Liver (tissue), 9 donors: ENCODE measurements around the gene STX7. TPM values are rescaled to one million over a fixed set of nuclear protein-coding genes. Genes with fewer than 3 reads are reported as not detected.

Source experiments
- DNase-seq: peaks from one replicate; pipeline ENCODE4 v3.0.0-alpha.2; 2017; ENCODE audit warnings: low spot score
- H3K27ac ChIP-seq, 2 donors: one replicate each; pipeline ENCODE4 v1.7.0; 2013; ENCODE audit warnings: inconsistent platforms in 2 of 2, low read length in 2 of 2, control low read depth in 1 of 2, low read depth in 1 of 2, mild to moderate bottlenecking in 1 of 2
- H3K27me3 ChIP-seq, 4 donors: one replicate each; pipeline versions ENCODE4 v1.6.1 to v1.7.0; 2013; ENCODE audit warnings: low read length in 3 of 4, inconsistent platforms in 1 of 4, mild to moderate bottlenecking in 1 of 4, moderate library complexity in 1 of 4; ENCODE audit not compliant: control insufficient read depth in 4 of 4, insufficient read depth in 4 of 4
- H3K36me3 ChIP-seq, 4 donors: one replicate each; pipeline versions ENCODE4 v1.6.1 to v1.7.0; 2013; ENCODE audit warnings: low read length in 3 of 4, mild to moderate bottlenecking in 3 of 4, low read depth in 1 of 4, moderate library complexity in 1 of 4; ENCODE audit not compliant: control insufficient read depth in 4 of 4, insufficient read depth in 3 of 4
- H3K4me1 ChIP-seq, 4 donors: one replicate each; pipeline versions ENCODE4 v1.6.1 to v1.7.0; 2013; ENCODE audit warnings: low read length in 3 of 4, mild to moderate bottlenecking in 3 of 4, moderate library complexity in 1 of 4; ENCODE audit not compliant: control insufficient read depth in 4 of 4, insufficient read depth in 4 of 4
- H3K4me3 ChIP-seq, 3 donors: one replicate each; pipeline versions ENCODE4 v1.6.1 to v1.7.0; 2013; ENCODE audit warnings: low read length in 3 of 3, control low read depth in 1 of 3, low read depth in 1 of 3, mild to moderate bottlenecking in 1 of 3
- H3K9ac ChIP-seq, 2 donors: one replicate each; pipeline ENCODE4 v1.7.0; 2013; ENCODE audit warnings: low read length in 2 of 2, mild to moderate bottlenecking in 2 of 2, moderate library complexity in 2 of 2, control low read depth in 1 of 2, low read depth in 1 of 2
- H3K9me3 ChIP-seq, 4 donors: one replicate each; pipeline versions ENCODE4 v1.6.1 to v1.7.0; 2013; ENCODE audit warnings: low read length in 3 of 4; ENCODE audit not compliant: control insufficient read depth in 4 of 4
- EGR1 ChIP-seq, 2 donors: IDR thresholded peaks; 2 replicates each; pipeline ENCODE4 v1.6.1; 2016 to 2018; ENCODE audit warnings: antibody characterized with exemption in 2 of 2, low read depth in 2 of 2
- FOXA1 ChIP-seq: IDR thresholded peaks from 2 replicates; pipeline ENCODE4 v1.6.1; 2016; ENCODE audit warnings: antibody characterized with exemption
- FOXA2 ChIP-seq: IDR thresholded peaks from 2 replicates; pipeline ENCODE4 v1.6.1; 2016; ENCODE audit warnings: antibody characterized with exemption
- GABPA ChIP-seq, 2 donors: IDR thresholded peaks in 1 of 2; conservative IDR thresholded peaks in 1 of 2; 2 replicates each; pipeline ENCODE4 v1.6.1; 2016; ENCODE audit warnings: antibody characterized with exemption in 2 of 2, mild to moderate bottlenecking in 1 of 2, moderate library complexity in 1 of 2
- HNF4A ChIP-seq, 2 donors: conservative IDR thresholded peaks; 2 replicates each; pipeline ENCODE4 v1.6.1; 2016; ENCODE audit warnings: antibody characterized with exemption in 2 of 2, mild to moderate bottlenecking in 2 of 2
- HNF4G ChIP-seq: IDR thresholded peaks from 2 replicates; pipeline ENCODE4 v1.6.1; 2016; ENCODE audit warnings: antibody characterized with exemption
- JUND ChIP-seq, 2 donors: IDR thresholded peaks; 2 replicates each; pipeline ENCODE4 v1.6.1; 2016; ENCODE audit warnings: antibody characterized with exemption in 2 of 2
- NR2F2 ChIP-seq: IDR thresholded peaks from 2 replicates; pipeline ENCODE4 v1.6.1; 2016; ENCODE audit warnings: antibody characterized with exemption
- RAD21 ChIP-seq, 2 donors: IDR thresholded peaks; 2 replicates each; pipeline ENCODE4 v1.6.1; 2016; ENCODE audit warnings: antibody characterized with exemption in 2 of 2, mild to moderate bottlenecking in 2 of 2
- RXRA ChIP-seq, 2 donors: IDR thresholded peaks; 2 replicates each; pipeline ENCODE4 v1.6.1; 2017 to 2018; ENCODE audit warnings: antibody characterized with exemption in 2 of 2, mild to moderate bottlenecking in 1 of 2
- SP1 ChIP-seq: IDR thresholded peaks from 2 replicates; pipeline ENCODE4 v1.6.1; 2018; ENCODE audit warnings: antibody characterized with exemption, mild to moderate bottlenecking
- TAF1 ChIP-seq: conservative IDR thresholded peaks from 2 replicates; pipeline ENCODE4 v1.6.1; 2016; ENCODE audit warnings: antibody characterized with exemption, mild to moderate bottlenecking
- YY1 ChIP-seq: IDR thresholded peaks from 2 replicates; pipeline ENCODE4 v1.6.1; 2016; ENCODE audit warnings: antibody characterized with exemption, mild to moderate bottlenecking
- WGBS: extraction: QIAGEN DNeasy Blood & Tissue Kit; methylation state at CpG from one replicate; pipeline ENCODE4 v1.1.7; 2013; 5-methylcytosine and 5-hydroxymethylcytosine counted together
- polyA plus RNA-seq, 2 donors: library from polyadenylated mRNA; stranded (reverse) in 1 of 2; unstranded in 1 of 2; fragments of 200-250 nt in 1 of 2; fragments of >200 nt in 1 of 2; fragmentation: Nextera tagmentation in 1 of 2; extraction: Ambion mirVana in 1 of 2; gene quantifications; one replicate each; pipeline versions ENCODE4 v1.2.1 to v1.2.3, GENCODE V29; 2013 to 2015
- total RNA-seq, 2 donors: library from RNA; depleted of rRNA; stranded (reverse); fragments of >200 nt; gene quantifications; one replicate each; pipeline ENCODE4 v1.2.3, GENCODE V29; 2014
- TF ChIP-seq, protein P1 (sequence below): fragments of 150-350 bp; IDR thresholded peaks from 2 replicates; pipeline ENCODE4 v1.5.1; 2017; ENCODE audit warnings: improper control_type of control experiment, low read depth, low read length; ENCODE audit not compliant: missing input control
- TF ChIP-seq, protein P2 (sequence below): IDR thresholded peaks from 2 replicates; pipeline ENCODE4 v1.6.1; 2016; ENCODE audit warnings: antibody characterized with exemption, mild to moderate bottlenecking
- TF ChIP-seq, protein P3 (sequence below): IDR thresholded peaks from 2 replicates; pipeline ENCODE4 v1.6.1; 2016; ENCODE audit warnings: antibody characterized with exemption
- TF ChIP-seq, protein P4 (sequence below): IDR thresholded peaks from 2 replicates; pipeline ENCODE4 v1.6.1; 2016; ENCODE audit warnings: antibody characterized with exemption
- TF ChIP-seq, protein P5 (sequence below): IDR thresholded peaks from 2 replicates; pipeline ENCODE4 v1.6.1; 2016; ENCODE audit warnings: antibody characterized with exemption
- donor health status: healthy.
- donor health status: healthy.
- donor health status: healthy.
- donor health status: healthy.
- donor health status: healthy.

Gene STX7
- total and polyA plus RNA-seq, 4 donors = 7.5 to 20.0 (median 14.3) TPM

DNA sequence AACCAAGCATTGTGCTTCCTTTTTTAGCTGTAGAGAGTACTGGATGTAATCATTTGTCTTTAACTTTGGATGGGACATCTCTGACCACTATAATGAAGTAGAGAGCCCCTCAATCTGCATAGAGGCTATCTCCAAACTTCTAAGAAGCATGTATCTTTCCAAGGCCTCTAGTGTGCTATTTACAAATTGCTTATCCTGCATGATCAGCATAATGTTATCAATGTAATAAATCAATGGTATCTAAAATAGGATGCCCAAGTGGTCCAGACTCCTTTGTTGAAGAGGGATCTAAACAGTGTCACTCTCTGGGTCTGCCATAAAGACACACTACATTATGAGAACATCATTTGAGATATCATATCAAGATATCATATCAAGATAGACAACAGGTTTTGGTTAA, 31.9 kb upstream of the STX7 start:
- Histone ChIP-seq H3K4me1 (no peaks in the 10 kb centered on the region), H3K27me3 (no peaks in the 10 kb centered on the region), H3K4me3 (no peak overlapping the region), H3K36me3 (no peaks in the 10 kb centered on the region), H3K9ac (no peak overlapping the region), H3K9me3 (no peaks in the 10 kb centered on the region), H3K27ac (no peak overlapping the region)
- no peak for DNase-seq
- TF ChIP-seq, protein P1, sequence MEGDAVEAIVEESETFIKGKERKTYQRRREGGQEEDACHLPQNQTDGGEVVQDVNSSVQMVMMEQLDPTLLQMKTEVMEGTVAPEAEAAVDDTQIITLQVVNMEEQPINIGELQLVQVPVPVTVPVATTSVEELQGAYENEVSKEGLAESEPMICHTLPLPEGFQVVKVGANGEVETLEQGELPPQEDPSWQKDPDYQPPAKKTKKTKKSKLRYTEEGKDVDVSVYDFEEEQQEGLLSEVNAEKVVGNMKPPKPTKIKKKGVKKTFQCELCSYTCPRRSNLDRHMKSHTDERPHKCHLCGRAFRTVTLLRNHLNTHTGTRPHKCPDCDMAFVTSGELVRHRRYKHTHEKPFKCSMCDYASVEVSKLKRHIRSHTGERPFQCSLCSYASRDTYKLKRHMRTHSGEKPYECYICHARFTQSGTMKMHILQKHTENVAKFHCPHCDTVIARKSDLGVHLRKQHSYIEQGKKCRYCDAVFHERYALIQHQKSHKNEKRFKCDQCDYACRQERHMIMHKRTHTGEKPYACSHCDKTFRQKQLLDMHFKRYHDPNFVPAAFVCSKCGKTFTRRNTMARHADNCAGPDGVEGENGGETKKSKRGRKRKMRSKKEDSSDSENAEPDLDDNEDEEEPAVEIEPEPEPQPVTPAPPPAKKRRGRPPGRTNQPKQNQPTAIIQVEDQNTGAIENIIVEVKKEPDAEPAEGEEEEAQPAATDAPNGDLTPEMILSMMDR = no peak
- TF ChIP-seq YY1 (no peak), RXRA (IDR thresholded peaks at IDR 0.05) (no peak), TAF1 (no peak), RAD21 (IDR thresholded peaks at IDR 0.05) (no peak), GABPA (IDR thresholded peaks at IDR 0.05 in 1 of 2, conservative IDR thresholded peaks at IDR 0.05 in 1 of 2) (no peak), FOXA1 (no peak), HNF4A (conservative IDR thresholded peaks at IDR 0.05) (no peak), JUND (IDR thresholded peaks at IDR 0.05) (no peak), NR2F2 (no peak), HNF4G (no peak), FOXA2 (no peak), SP1 (no peak), EGR1 (IDR thresholded peaks at IDR 0.05; ENCODE audit: low read depth in 2 of 2) (no peak)
- TF ChIP-seq, protein P2, sequence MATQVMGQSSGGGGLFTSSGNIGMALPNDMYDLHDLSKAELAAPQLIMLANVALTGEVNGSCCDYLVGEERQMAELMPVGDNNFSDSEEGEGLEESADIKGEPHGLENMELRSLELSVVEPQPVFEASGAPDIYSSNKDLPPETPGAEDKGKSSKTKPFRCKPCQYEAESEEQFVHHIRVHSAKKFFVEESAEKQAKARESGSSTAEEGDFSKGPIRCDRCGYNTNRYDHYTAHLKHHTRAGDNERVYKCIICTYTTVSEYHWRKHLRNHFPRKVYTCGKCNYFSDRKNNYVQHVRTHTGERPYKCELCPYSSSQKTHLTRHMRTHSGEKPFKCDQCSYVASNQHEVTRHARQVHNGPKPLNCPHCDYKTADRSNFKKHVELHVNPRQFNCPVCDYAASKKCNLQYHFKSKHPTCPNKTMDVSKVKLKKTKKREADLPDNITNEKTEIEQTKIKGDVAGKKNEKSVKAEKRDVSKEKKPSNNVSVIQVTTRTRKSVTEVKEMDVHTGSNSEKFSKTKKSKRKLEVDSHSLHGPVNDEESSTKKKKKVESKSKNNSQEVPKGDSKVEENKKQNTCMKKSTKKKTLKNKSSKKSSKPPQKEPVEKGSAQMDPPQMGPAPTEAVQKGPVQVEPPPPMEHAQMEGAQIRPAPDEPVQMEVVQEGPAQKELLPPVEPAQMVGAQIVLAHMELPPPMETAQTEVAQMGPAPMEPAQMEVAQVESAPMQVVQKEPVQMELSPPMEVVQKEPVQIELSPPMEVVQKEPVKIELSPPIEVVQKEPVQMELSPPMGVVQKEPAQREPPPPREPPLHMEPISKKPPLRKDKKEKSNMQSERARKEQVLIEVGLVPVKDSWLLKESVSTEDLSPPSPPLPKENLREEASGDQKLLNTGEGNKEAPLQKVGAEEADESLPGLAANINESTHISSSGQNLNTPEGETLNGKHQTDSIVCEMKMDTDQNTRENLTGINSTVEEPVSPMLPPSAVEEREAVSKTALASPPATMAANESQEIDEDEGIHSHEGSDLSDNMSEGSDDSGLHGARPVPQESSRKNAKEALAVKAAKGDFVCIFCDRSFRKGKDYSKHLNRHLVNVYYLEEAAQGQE = no peak
- TF ChIP-seq, protein P3, sequence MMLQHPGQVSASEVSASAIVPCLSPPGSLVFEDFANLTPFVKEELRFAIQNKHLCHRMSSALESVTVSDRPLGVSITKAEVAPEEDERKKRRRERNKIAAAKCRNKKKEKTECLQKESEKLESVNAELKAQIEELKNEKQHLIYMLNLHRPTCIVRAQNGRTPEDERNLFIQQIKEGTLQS = no peak
- TF ChIP-seq, protein P4, sequence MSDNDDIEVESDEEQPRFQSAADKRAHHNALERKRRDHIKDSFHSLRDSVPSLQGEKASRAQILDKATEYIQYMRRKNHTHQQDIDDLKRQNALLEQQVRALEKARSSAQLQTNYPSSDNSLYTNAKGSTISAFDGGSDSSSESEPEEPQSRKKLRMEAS = no peak
- TF ChIP-seq, protein P5, sequence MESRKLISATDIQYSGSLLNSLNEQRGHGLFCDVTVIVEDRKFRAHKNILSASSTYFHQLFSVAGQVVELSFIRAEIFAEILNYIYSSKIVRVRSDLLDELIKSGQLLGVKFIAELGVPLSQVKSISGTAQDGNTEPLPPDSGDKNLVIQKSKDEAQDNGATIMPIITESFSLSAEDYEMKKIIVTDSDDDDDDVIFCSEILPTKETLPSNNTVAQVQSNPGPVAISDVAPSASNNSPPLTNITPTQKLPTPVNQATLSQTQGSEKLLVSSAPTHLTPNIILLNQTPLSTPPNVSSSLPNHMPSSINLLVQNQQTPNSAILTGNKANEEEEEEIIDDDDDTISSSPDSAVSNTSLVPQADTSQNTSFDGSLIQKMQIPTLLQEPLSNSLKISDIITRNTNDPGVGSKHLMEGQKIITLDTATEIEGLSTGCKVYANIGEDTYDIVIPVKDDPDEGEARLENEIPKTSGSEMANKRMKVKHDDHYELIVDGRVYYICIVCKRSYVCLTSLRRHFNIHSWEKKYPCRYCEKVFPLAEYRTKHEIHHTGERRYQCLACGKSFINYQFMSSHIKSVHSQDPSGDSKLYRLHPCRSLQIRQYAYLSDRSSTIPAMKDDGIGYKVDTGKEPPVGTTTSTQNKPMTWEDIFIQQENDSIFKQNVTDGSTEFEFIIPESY = no peak

DNA sequence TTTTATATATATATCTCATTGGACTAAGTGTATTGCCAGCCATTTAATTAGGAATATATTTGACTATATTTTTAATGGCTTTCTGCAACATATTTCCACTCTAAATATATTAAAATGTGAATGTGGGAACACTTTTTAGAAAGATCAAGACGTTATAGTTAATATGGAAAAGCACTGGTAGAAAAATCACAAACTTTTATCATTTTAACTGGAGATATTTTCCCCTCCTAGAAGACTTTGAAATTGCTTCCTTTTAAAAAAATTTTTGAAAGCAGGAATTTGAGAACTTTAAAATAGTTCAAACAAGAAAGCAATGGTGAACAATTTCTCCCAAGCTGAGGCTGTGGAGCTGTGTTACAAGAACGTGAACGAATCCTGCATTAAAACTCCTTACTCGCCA, 25.1 kb upstream of the STX7 start, which contains the start of gene TAAR9:
TAAR9 (plus strand) TSS at position 301 of the 400 bp plus-strand sequence; CDS start at position 314, 13 bp downstream.
- no peak for DNase-seq
- no peak within 1 kb of the TSS for H3K27ac ChIP-seq
- H3K9me3 ChIP-seq = no peaks in the 10 kb centered on the region
- WGBS = 86% methylated on average over 4 of the region's 4 CpGs
- H3K9ac ChIP-seq = no peak within 1 kb of the TSS
- no peaks in the 10 kb centered on the region for H3K36me3 ChIP-seq
- no peak within 1 kb of the TSS for H3K4me3 ChIP-seq
- H3K4me1 ChIP-seq = no peaks in the 10 kb centered on the region
- no peaks in the 10 kb centered on the region for H3K27me3 ChIP-seq
- no peak for TF ChIP-seq JUND (IDR thresholded peaks at IDR 0.05)
- no peak for TF ChIP-seq HNF4G
- TF ChIP-seq, protein P5 = no peak
- TF ChIP-seq, protein P2 = no peak
- TF ChIP-seq, protein P4 = no peak
- TF ChIP-seq GABPA (IDR thresholded peaks at IDR 0.05 in 1 of 2, conservative IDR thresholded peaks at IDR 0.05 in 1 of 2) = no peak
- TF ChIP-seq FOXA1 = no peak
